Neuronal stem cell (in vitro differentiated cells): ENCODE data around the gene ZNF319.

ENCODE experiments used
- DNase-seq: peaks from one replicate; pipeline ENCODE4 v3.0.0-alpha.2; 2013; ENCODE audit warnings: low spot score
- H2AFZ ChIP-seq: one replicate; pipeline ENCODE4 v1.6.1; 2013; ENCODE audit warnings: mild to moderate bottlenecking, low read length, inconsistent platforms
- H2AK5ac ChIP-seq: 2 replicates; pipeline ENCODE4 v1.6.1; 2013; ENCODE audit warnings: low read depth, mild to moderate bottlenecking, inconsistent platforms, low read length, moderate library complexity, mixed read lengths
- H2BK120ac ChIP-seq: 2 replicates; pipeline ENCODE4 v1.6.1; 2013; ENCODE audit warnings: low read depth, mild to moderate bottlenecking, inconsistent platforms, low read length, moderate library complexity, mixed read lengths
- H2BK12ac ChIP-seq: one replicate; pipeline ENCODE4 v1.6.1; 2013; ENCODE audit warnings: low read length, inconsistent platforms
- H2BK15ac ChIP-seq: 2 replicates; pipeline ENCODE4 v1.6.1; 2013; ENCODE audit warnings: mild to moderate bottlenecking, low read length, inconsistent platforms, mixed read lengths
- H2BK5ac ChIP-seq: one replicate; pipeline ENCODE4 v1.6.1; 2013; ENCODE audit warnings: inconsistent platforms, mild to moderate bottlenecking, low read length, moderate library complexity
- H3K14ac ChIP-seq: one replicate; pipeline ENCODE4 v1.6.1; 2013; ENCODE audit warnings: low read length, inconsistent platforms
- H3K18ac ChIP-seq: 2 replicates; pipeline ENCODE4 v1.6.1; 2013; ENCODE audit warnings: low read length, inconsistent platforms
- H3K23ac ChIP-seq: 2 replicates; pipeline ENCODE4 v1.6.1; 2013; ENCODE audit warnings: low read depth, mild to moderate bottlenecking, mixed read lengths, low read length, inconsistent platforms; ENCODE audit not compliant: poor library complexity
- H3K27ac ChIP-seq: replicated peaks from 3 replicates; pipeline ENCODE4 v1.5.1; 2013; ENCODE audit warnings: low read length, inconsistent platforms
- H3K27me3 ChIP-seq, 3 experiments: 2 replicates each; pipeline ENCODE4 v1.6.1; 2013; ENCODE audit warnings: low read length in 3 of 3, mild to moderate bottlenecking in 2 of 3, inconsistent platforms in 1 of 3, low read depth in 1 of 3, mixed read lengths in 1 of 3, moderate library complexity in 1 of 3; ENCODE audit not compliant: control insufficient read depth in 3 of 3, insufficient read depth in 3 of 3
- H3K36me3 ChIP-seq, 2 donors: replicated peaks in 1 of 2; 2 replicates each; pipeline ENCODE4 v1.6.1; 2013; ENCODE audit warnings: low read length in 2 of 2; ENCODE audit not compliant: control insufficient read depth in 2 of 2, insufficient read depth in 2 of 2
- H3K4ac ChIP-seq: 2 replicates; pipeline ENCODE4 v1.6.1; 2013; ENCODE audit warnings: inconsistent platforms, mild to moderate bottlenecking, low read length, moderate library complexity
- H3K4me1 ChIP-seq, 2 donors: 1 replicate in 1 of 2; 2 replicates in 1 of 2; pipeline ENCODE4 v1.6.1; 2013; ENCODE audit warnings: low read length in 2 of 2, low read depth in 1 of 2; ENCODE audit not compliant: control insufficient read depth in 2 of 2, insufficient read depth in 1 of 2
- H3K4me2 ChIP-seq: one replicate; pipeline ENCODE4 v1.6.1; 2013; ENCODE audit warnings: mild to moderate bottlenecking, low read length, inconsistent platforms; ENCODE audit not compliant: insufficient read depth, poor library complexity, severe bottlenecking
- H3K4me3 ChIP-seq, 2 donors: 2 replicates each; pipeline ENCODE4 v1.5.1; 2013; ENCODE audit warnings: low read length in 2 of 2, mild to moderate bottlenecking in 2 of 2, inconsistent platforms in 1 of 2, moderate library complexity in 1 of 2
- H3K79me1 ChIP-seq: one replicate; pipeline ENCODE4 v1.6.1; 2013; ENCODE audit warnings: low read depth, mild to moderate bottlenecking, inconsistent platforms, low read length, moderate library complexity
- H3K9ac ChIP-seq: one replicate; pipeline ENCODE4 v1.6.1; 2013; ENCODE audit warnings: mild to moderate bottlenecking, low read depth, low read length, inconsistent platforms; ENCODE audit not compliant: poor library complexity
- H3K9me3 ChIP-seq, 2 donors: replicated peaks in 1 of 2; 2 replicates each; pipeline versions ENCODE3 to v1.6.1; 2013; ENCODE audit warnings: low read length in 2 of 2, mild to moderate bottlenecking in 2 of 2, inconsistent platforms in 1 of 2, low read depth in 1 of 2, mixed read lengths in 1 of 2, moderate library complexity in 1 of 2; ENCODE audit not compliant: control insufficient read depth in 2 of 2, insufficient read depth in 1 of 2
- H4K8ac ChIP-seq: one replicate; pipeline ENCODE4 v1.6.1; 2013; ENCODE audit warnings: low read depth, mild to moderate bottlenecking, inconsistent platforms, low read length, moderate library complexity
- H4K91ac ChIP-seq: one replicate; pipeline ENCODE4 v1.6.1; 2013; ENCODE audit warnings: low read length, low read depth, mild to moderate bottlenecking, inconsistent platforms; ENCODE audit not compliant: poor library complexity
- WGBS, 2 donors: extraction: QIAGEN DNeasy Blood & Tissue Kit; methylation state at CpG; one replicate each; pipeline ENCODE4 v1.1.7; 2013; ENCODE audit warnings: missing lambda C conversion rate in 2 of 2, mixed read lengths in 1 of 2; ENCODE audit not compliant: insufficient read length in 2 of 2, insufficient replicate concordance in 1 of 2; ENCODE audit errors: extremely low coverage in 2 of 2; 5-methylcytosine and 5-hydroxymethylcytosine counted together

ZNF319 gene

DNA sequence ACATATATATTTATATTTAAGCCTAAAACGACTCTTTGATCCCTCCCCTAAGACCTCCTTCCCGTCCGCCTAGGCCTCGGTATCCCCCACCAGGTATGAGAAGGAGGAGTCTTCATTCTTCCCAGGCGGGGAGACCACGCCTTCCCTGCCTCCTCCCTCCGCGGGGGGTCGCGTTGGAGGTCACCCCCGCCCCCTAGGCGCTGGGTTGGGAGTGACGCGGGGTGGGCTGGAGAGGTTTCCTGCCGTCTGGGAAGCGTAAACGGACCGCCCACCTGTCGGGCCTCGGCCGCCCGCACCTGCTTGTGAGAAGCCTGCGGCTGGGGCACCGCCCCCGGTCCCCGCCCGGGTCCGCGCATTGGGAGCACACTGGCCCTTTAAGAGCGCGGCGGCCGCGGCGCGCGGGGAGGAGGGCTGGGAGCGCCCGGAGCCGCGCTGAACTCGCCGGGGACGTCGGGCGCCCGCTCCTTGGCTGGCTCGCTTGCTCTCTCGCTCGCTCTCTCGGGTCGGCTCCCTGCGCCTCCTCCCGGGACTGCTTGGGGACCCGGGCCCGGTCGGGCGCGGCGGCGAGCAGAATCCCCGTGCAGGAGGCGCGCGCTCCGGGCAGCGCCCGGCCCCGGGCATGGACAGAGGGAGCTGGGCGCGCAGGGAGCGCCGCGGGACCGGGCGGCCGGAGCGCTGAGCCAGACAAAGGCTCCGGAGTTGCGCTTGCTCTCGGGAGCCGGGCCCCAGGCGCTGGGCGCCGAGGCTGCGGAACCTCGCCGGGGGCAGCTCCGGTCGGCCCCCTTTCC lies 25.1 kb upstream of the ZNF319 start, which contains the start of gene MMP15:
Gene MMP15, plus strand, starts transcription at position 404 of the 788 bp plus-strand sequence. CDS start 597 bp downstream, outside the sequence.
- H2BK5ac ChIP-seq: peak within 1 kb of the TSS; percentile 80
- WGBS, 2 donors: no CpG with 5 or more reads among the region's 90 CpGs
- no peak within 1 kb of the TSS for H3K27ac ChIP-seq
- no peak within 1 kb of the TSS for H3K4ac ChIP-seq
- peak within 1 kb of the TSS; percentile 98 for H3K18ac ChIP-seq
- peak within 1 kb of the TSS; percentile 85 for H2BK12ac ChIP-seq
- peaks cover 2% of the 10 kb centered on the region for H3K79me1 ChIP-seq
- peaks cover 10 to 14% of the 10 kb centered on the region in 2 donors for H3K4me1 ChIP-seq
- peaks cover 0 to 24% (median 20%) of the 10 kb centered on the region in 3 experiments for H3K27me3 ChIP-seq
- no peak within 1 kb of the TSS for H4K91ac ChIP-seq
- H3K14ac ChIP-seq: peak within 1 kb of the TSS; percentile 14
- no peak within 1 kb of the TSS for H4K8ac ChIP-seq
- H2BK120ac ChIP-seq: peak within 1 kb of the TSS; percentile 40
- peak within 1 kb of the TSS; percentile 97 for H2AFZ ChIP-seq
- H3K36me3 ChIP-seq: peaks cover 0 to 2% of the 10 kb centered on the region in 2 donors
- peak within 1 kb of the TSS; percentile 84 to 93 for H3K4me3 ChIP-seq
- H3K9ac ChIP-seq: peak within 1 kb of the TSS; percentile 99
- H3K9me3 ChIP-seq: no peaks in the 10 kb centered on the region
- H3K4me2 ChIP-seq: peak within 1 kb of the TSS; percentile 99
- H2AK5ac ChIP-seq: peak within 1 kb of the TSS; percentile 91
- H3K23ac ChIP-seq: peak within 1 kb of the TSS; percentile 94
- peak within 1 kb of the TSS; percentile 98 for H2BK15ac ChIP-seq
- DNase-seq: peak; percentile 70

DNA sequence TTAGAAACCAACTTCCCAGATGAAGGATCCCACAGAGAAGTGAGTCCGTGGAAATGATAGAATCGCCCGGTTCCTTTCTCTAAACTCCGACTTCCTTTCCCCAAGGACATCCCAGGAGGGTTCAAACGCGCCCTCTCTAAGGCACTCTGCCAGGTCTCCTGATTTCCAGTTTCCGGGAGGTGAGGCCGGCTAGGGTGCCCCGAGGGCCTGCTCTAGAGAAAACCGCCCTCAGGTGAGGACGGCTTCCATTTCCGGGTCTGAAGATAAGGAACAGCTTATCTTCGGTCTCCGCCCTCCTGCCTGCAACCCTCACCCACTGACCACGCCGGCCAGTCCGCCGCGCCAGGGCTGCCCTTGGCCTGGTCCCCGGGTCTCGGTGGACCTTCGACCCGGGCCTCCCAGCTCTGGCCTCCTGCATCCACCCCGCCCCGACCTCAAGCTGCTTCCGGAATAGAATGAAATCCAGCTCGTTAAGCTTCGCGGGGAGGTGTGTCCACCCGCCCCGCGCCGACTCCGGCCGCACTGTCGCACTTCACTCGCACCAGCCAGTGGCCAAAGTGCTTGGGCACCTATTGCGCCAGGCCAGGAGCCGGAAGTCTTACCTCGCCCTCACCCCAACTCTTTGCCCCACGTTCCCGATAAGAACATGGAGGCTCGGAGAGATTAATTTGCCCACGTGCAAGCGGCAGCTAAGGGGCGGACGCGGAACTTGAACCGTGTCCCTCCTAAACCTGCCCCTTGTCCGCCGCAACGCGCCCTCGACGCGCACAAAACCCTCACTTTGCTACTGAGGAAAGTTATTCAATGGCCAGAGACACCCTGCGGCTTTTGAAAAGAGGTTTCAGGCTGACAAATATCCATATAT lies 24.2 kb upstream of the ZNF319 start:
- H3K4me2 ChIP-seq: peak overlapping the region; percentile 99

DNA sequence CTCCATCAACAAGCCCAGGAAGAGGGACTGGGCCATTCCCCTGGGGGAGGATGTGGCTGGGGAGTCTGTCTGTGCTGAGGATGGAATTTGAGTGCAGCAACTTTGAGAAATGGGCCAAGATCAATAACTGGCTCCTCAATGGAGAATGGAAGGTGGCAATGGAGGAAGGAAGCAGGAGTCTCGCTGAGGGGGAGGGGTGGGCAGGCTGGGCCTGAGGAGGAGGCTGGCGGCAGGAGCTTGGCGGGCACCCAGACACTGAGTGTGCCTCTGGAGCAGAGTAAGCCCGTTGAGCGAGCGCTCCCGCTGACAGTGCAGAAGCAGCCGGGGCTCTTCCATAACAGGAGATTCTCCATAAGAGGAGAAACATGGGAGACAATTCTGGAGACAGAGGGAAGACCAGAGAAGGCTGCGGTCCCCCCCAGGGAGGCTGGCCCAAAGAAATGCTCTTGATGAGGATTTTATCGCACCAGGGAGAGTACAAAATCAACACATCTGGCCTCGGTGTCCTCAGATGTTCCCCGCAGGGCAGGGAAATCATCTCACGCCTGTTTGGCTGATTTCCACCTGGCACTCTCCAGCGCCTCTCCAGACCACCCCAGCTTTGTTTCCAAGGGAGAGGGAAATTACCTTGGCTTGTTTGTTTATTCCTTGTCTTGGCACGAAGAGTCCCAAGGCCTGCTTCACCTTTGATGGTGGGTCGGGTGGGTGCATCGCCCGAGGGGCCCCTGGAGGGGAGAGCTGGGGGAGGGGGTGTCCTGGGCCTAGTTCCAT lies 22.3 kb upstream of the ZNF319 start:
- Histone ChIP-seq H3K79me1 (no peaks in the 10 kb centered on the region), H2AFZ (no peak overlapping the region), H3K14ac (no peak overlapping the region), H3K23ac (no peak overlapping the region), H4K8ac (no peak overlapping the region), H3K4me2 (no peak overlapping the region), H3K27ac (no peak overlapping the region), H3K36me3 (peaks cover 6 to 9% of the 10 kb centered on the region in 2 donors), H3K4me3 (no peak overlapping the region), H4K91ac (no peak overlapping the region), H3K27me3 (peaks cover 0 to 24% (median 19%) of the 10 kb centered on the region in 3 experiments), H2BK12ac (no peak overlapping the region), H3K18ac (no peak overlapping the region), H3K9me3 (no peaks in the 10 kb centered on the region), H3K4ac (no peak overlapping the region), H3K9ac (no peak overlapping the region), H2BK120ac (no peak overlapping the region), H2BK5ac (no peak overlapping the region), H2AK5ac (peak overlapping the region; percentile 33), H3K4me1 (peaks cover 4 to 10% of the 10 kb centered on the region in 2 donors), H2BK15ac (no peak overlapping the region)
- WGBS, 2 donors: no CpG with 5 or more reads among the region's 18 CpGs
- DNase-seq: no peak

More for the DNA sequence above, 24.2 kb upstream of the ZNF319 start:
- H3K18ac ChIP-seq: peak overlapping the region; percentile 67
- no peak overlapping the region for H2BK120ac ChIP-seq
- H3K14ac ChIP-seq: no peak overlapping the region
- no peak overlapping the region for H3K4ac ChIP-seq
- no peak for DNase-seq
- H4K8ac ChIP-seq: no peak overlapping the region
- H3K27ac ChIP-seq: no peak overlapping the region
- peaks cover 10 to 11% of the 10 kb centered on the region in 2 donors for H3K4me1 ChIP-seq
- H3K9ac ChIP-seq: no peak overlapping the region
- peak overlapping the region; percentile 72 to 84 for H3K4me3 ChIP-seq
- peaks cover 0 to 24% (median 20%) of the 10 kb centered on the region in 3 experiments for H3K27me3 ChIP-seq
- peaks cover 2% of the 10 kb centered on the region for H3K79me1 ChIP-seq
- H4K91ac ChIP-seq: no peak overlapping the region
- H3K23ac ChIP-seq: no peak overlapping the region
- H2AK5ac ChIP-seq: peak overlapping the region; percentile 52
- H2BK15ac ChIP-seq: no peak overlapping the region
- peak overlapping the region; percentile 97 for H2AFZ ChIP-seq
- no peaks in the 10 kb centered on the region for H3K9me3 ChIP-seq
- H2BK12ac ChIP-seq: peak overlapping the region; percentile 85
- WGBS, 2 donors: no CpG with 5 or more reads among the region's 57 CpGs
- H2BK5ac ChIP-seq: no peak overlapping the region
- peaks cover 0 to 2% of the 10 kb centered on the region in 2 donors for H3K36me3 ChIP-seq
